ENCODE measurements around the gene CX3CR1.
"Not testable (repeated sequence)": the region's sequence is repeated elsewhere in the genome, so short reads cannot be mapped to it uniquely, and the experiment has no call there.

- TF ChIP-seq PATZ1 (tag by site-specific recombination; IDR thresholded peaks at IDR 0.05); REST (tag by site-specific recombination; IDR thresholded peaks at IDR 0.05); CTCF (tag by site-specific recombination; IDR thresholded peaks at IDR 0.05); ZNF274 (IDR thresholded peaks at IDR 0.05; ENCODE audit: low read length); ZNF274 (tag by site-specific recombination; IDR thresholded peaks at IDR 0.05; ENCODE audit: borderline replicate concordance); YY1 (tag by site-specific recombination; IDR thresholded peaks at IDR 0.05): not testable (repeated sequence)
These were observed 42.4 kb upstream of the CX3CR1 start for GRCh38 chr3:39322209-39322715.
